ENCODE results near the gene MTHFR. TPM values are rescaled to one million over a fixed set of nuclear protein-coding genes. Genes with fewer than 3 reads are reported as not detected.

Gene MTHFR
- total and polyA plus RNA-seq, 7 donors: 6.6 to 38.3 (median 24.2) TPM

DNA sequence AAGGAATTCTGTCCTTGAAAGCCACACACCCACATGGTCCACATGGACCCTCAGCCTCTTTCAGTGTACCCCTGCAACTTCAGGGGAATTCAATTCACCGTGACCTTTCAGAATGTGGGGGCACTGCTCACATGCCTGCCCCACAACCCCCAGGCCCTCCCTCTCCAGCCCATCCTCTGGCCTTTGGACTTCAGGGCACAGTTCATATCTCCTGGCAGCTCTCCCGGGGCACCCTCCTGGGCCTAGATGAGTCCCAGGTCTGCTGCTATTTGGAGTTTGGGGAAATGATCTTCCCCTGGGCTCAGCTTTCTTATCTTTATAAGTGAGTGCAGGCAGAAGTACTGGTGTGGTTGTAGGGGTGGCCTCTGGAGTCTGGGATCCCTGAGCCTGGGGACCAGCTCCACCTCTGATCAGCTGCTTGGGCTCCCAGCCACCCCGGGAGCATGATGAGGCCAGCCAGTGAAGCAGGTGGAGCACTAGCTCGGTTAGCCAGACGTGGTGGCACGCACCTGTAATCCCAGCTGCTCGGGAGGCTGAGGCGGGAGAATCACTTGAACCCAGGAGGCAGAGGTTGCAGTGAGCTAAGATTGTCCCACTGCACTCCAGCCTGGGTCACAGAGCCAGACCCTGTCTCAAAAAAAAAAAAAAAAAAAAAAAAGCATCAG lies 28.0 kb downstream of the MTHFR start:
- H3K27me3 ChIP-seq: no peaks in the 10 kb centered on the region
- H3K27ac ChIP-seq: no peak overlapping the region
- no peak for DNase-seq
- TF ChIP-seq POLR2AphosphoS5 (IDR thresholded peaks at IDR 0.05) (no peak), EP300 (IDR thresholded peaks at IDR 0.05) (no peak), POLR2A (IDR thresholded peaks at IDR 0.05) (no peak)
- TF ChIP-seq, protein P1, sequence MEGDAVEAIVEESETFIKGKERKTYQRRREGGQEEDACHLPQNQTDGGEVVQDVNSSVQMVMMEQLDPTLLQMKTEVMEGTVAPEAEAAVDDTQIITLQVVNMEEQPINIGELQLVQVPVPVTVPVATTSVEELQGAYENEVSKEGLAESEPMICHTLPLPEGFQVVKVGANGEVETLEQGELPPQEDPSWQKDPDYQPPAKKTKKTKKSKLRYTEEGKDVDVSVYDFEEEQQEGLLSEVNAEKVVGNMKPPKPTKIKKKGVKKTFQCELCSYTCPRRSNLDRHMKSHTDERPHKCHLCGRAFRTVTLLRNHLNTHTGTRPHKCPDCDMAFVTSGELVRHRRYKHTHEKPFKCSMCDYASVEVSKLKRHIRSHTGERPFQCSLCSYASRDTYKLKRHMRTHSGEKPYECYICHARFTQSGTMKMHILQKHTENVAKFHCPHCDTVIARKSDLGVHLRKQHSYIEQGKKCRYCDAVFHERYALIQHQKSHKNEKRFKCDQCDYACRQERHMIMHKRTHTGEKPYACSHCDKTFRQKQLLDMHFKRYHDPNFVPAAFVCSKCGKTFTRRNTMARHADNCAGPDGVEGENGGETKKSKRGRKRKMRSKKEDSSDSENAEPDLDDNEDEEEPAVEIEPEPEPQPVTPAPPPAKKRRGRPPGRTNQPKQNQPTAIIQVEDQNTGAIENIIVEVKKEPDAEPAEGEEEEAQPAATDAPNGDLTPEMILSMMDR (IDR thresholded peaks at IDR 0.05): no peak
- no peaks in the 10 kb centered on the region for H3K9me3 ChIP-seq
- no peak overlapping the region for H3K4me3 ChIP-seq
- intact Hi-C loops (cut with DNase I): no loop called here
- WGBS, 2 donors: 35 to 80% methylated on average over 8 of the region's 8 CpGs
- H3K4me1 ChIP-seq: no peaks in the 10 kb centered on the region
- H3K36me3 ChIP-seq: no peaks in the 10 kb centered on the region

GRCh38 chr1:11774753-11775152 lies 31.0 kb downstream of the MTHFR start:
- no peaks in the 10 kb centered on the region for H3K4me1 ChIP-seq
- no peak overlapping the region for H3K27ac ChIP-seq
- no peaks in the 10 kb centered on the region for H3K9me3 ChIP-seq
- no peak for DNase-seq
- TF ChIP-seq, protein P1 (IDR thresholded peaks at IDR 0.05): no peak
- TF ChIP-seq POLR2AphosphoS5 (IDR thresholded peaks at IDR 0.05): no peak
- no peak for TF ChIP-seq EP300 (IDR thresholded peaks at IDR 0.05)
- TF ChIP-seq POLR2A (IDR thresholded peaks at IDR 0.05): no peak
- no peaks in the 10 kb centered on the region for H3K36me3 ChIP-seq
- no peaks in the 10 kb centered on the region for H3K27me3 ChIP-seq
- 88 to 92% methylated on average over 9 of the region's 9 CpGs for WGBS, 2 donors
- H3K4me3 ChIP-seq: no peak overlapping the region
- intact Hi-C loops (cut with DNase I): no loop called here

GRCh38 chr1:11772458-11772857 lies 33.3 kb downstream of the MTHFR start:
- intact Hi-C loops (cut with DNase I): no loop called here
- no peaks in the 10 kb centered on the region for H3K4me1 ChIP-seq
- TF ChIP-seq POLR2AphosphoS5 (IDR thresholded peaks at IDR 0.05) (no peak), EP300 (IDR thresholded peaks at IDR 0.05) (no peak), POLR2A (IDR thresholded peaks at IDR 0.05) (no peak)
- TF ChIP-seq, protein P1 (IDR thresholded peaks at IDR 0.05): no peak

GRCh38 chr1:11771481-11772043 lies 34.2 kb downstream of the MTHFR start:
- H3K36me3 ChIP-seq: no peaks in the 10 kb centered on the region
- H3K9me3 ChIP-seq: no peaks in the 10 kb centered on the region
- no peak for TF ChIP-seq POLR2A (IDR thresholded peaks at IDR 0.05)
- no peak for TF ChIP-seq POLR2AphosphoS5 (IDR thresholded peaks at IDR 0.05)
- TF ChIP-seq EP300 (IDR thresholded peaks at IDR 0.05): no peak
- TF ChIP-seq, protein P1 (IDR thresholded peaks at IDR 0.05): no peak
- peaks cover 0 to 3% (median 0%) of the 10 kb centered on the region in 3 donors for H3K27me3 ChIP-seq
- no peak overlapping the region for H3K27ac ChIP-seq
- no peaks in the 10 kb centered on the region for H3K4me1 ChIP-seq
- H3K4me3 ChIP-seq: no peak overlapping the region
- no peak for DNase-seq
- 49 to 69% methylated on average over 11 of the region's 11 CpGs for WGBS, 2 donors
- intact Hi-C loops (cut with DNase I): no loop called here

More at GRCh38 chr1:11772458-11772857, 33.3 kb downstream of the MTHFR start:
- Histone ChIP-seq H3K27me3 (no peaks in the 10 kb centered on the region), H3K36me3 (no peaks in the 10 kb centered on the region), H3K4me3 (no peak overlapping the region), H3K27ac (no peak overlapping the region), H3K9me3 (no peaks in the 10 kb centered on the region)
- DNase-seq: no peak
- WGBS, 2 donors: 69 to 72% methylated on average over 5 of the region's 5 CpGs

Data from sigmoid colon (tissue), 7 donors.